GM12878 (cell line): ENCODE measurements around the gene ZMYM5. TPM values are rescaled to one million over a fixed set of nuclear protein-coding genes. Genes with fewer than 3 reads are reported as not detected.

Experiments used
- ATAC-seq: fragments of 200-7000 bp; cut with Tn5 transposase; 3 replicates; pipeline ENCODE4 v1.9.1; 2020; ENCODE audit warnings: mild to moderate bottlenecking, moderate library complexity
- BruUV-seq: library from RNA; stranded (reverse); fragments of 400-500 nt; replicated peaks from 2 replicates; lab custom pipeline; 2021; lab: Mats Ljungman, UMichigan
- CTCF ChIA-PET: fragments of 300-600 bp; sonication (Branson Sonifier 250); formaldehyde crosslinking; extraction: SDS; loops from one replicate; lab custom pipeline; 2021; ENCODE audit warnings: inconsistent platforms; lab: Yijun Ruan, JAX
- POLR2A ChIA-PET: fragments of 350-600 bp; formaldehyde crosslinking; extraction: SDS; loops from one replicate; lab custom pipeline; 2021; ENCODE audit warnings: inconsistent platforms; lab: Charles Lee
- RAD21 ChIA-PET: fragments of 300-600 bp; sonication (Branson Sonifier 250); formaldehyde crosslinking; loops from one replicate; lab custom pipeline; 2023; ENCODE audit warnings: antibody characterized with exemption; ENCODE audit not compliant: unreplicated experiment; lab: Charles Lee
- SMC1A ChIA-PET: fragments of 300-600 bp; sonication (Branson Sonifier 250); formaldehyde crosslinking; loops from one replicate; lab custom pipeline; 2023; ENCODE audit not compliant: unreplicated experiment, uncharacterized antibody; lab: Charles Lee
- DNase-seq: peaks from one replicate; pipeline ENCODE4 v3.0.0-alpha.2; 2011; ENCODE audit warnings: low read depth, low spot score
- FAIRE-seq: peaks from 3 replicates; lab custom pipeline; 2011; peaks lifted over from hg19 to GRCh38; lab: Jason Lieb, UNC
- H2AFZ ChIP-seq: 2 replicates; pipeline ENCODE4 v1.6.0; 2011; ENCODE audit warnings: low read depth, low read length, control low read depth; ENCODE audit not compliant: control insufficient read depth
- H3K27ac ChIP-seq: 2 replicates; pipeline ENCODE4 v1.5.1; 2011; ENCODE audit warnings: control low read depth; ENCODE audit not compliant: control insufficient read depth, insufficient read depth
- H3K27me3 ChIP-seq, 2 experiments: replicated peaks in 1 of 2; 2 replicates each; pipeline versions ENCODE4 v1.6.0 to v1.6.1; 2011; ENCODE audit warnings: low read length in 1 of 2; ENCODE audit not compliant: control insufficient read depth in 2 of 2, insufficient read depth in 2 of 2
- H3K36me3 ChIP-seq, 2 experiments: 2 replicates each; pipeline ENCODE4 v1.5.1; 2011; ENCODE audit warnings: low read length in 1 of 2; ENCODE audit not compliant: control insufficient read depth in 2 of 2, insufficient read depth in 2 of 2
- H3K4me1 ChIP-seq: 2 replicates; pipeline ENCODE4 v1.6.1; 2011; ENCODE audit warnings: mild to moderate bottlenecking, low read length, moderate library complexity, mixed read lengths; ENCODE audit not compliant: control insufficient read depth, insufficient read depth
- H3K4me2 ChIP-seq: 2 replicates; pipeline ENCODE4 v1.6.0; 2011; ENCODE audit warnings: control low read depth; ENCODE audit not compliant: control insufficient read depth, insufficient read depth
- H3K4me3 ChIP-seq: fragments of 200-600 bp; sonication (generic); 2 replicates; pipeline ENCODE4 v1.5.1; 2016
- H3K79me2 ChIP-seq: 2 replicates; pipeline ENCODE4 v1.6.0; 2011; ENCODE audit warnings: low read length; ENCODE audit not compliant: control insufficient read depth, insufficient read depth
- H3K9ac ChIP-seq: 2 replicates; pipeline ENCODE4 v1.8.0; 2011; ENCODE audit warnings: low read length, control low read depth, mixed read lengths; ENCODE audit not compliant: control insufficient read depth, insufficient read depth
- H3K9me3 ChIP-seq: replicated peaks from 3 replicates; pipeline ENCODE4 v1.5.1; 2011; ENCODE audit warnings: mild to moderate bottlenecking, low read length; ENCODE audit not compliant: control insufficient read depth, insufficient read depth
- H4K20me1 ChIP-seq: 2 replicates; pipeline ENCODE4 v1.6.0; 2011; ENCODE audit not compliant: control insufficient read depth, insufficient read depth
- ATF7 ChIP-seq: fragments of 450-650 bp; IDR thresholded peaks from 2 replicates; pipeline ENCODE4 v1.6.1; 2016; ENCODE audit warnings: low read depth, mild to moderate bottlenecking
- BACH1 ChIP-seq: fragments of 450-650 bp; IDR thresholded peaks from 2 replicates; pipeline ENCODE4 v1.6.1; 2017; ENCODE audit warnings: mild to moderate bottlenecking, borderline replicate concordance
- CHD4 ChIP-seq: fragments of 200-600 bp; sonication (generic); IDR thresholded peaks from 2 replicates; pipeline ENCODE4 v1.6.1; 2016; ENCODE audit warnings: mild to moderate bottlenecking
- EED ChIP-seq: sonication (generic); IDR thresholded peaks from 2 replicates; pipeline ENCODE4 v1.6.1; 2016; ENCODE audit warnings: antibody characterized with exemption, low read depth
- EP300 ChIP-seq, 2 experiments: fragments of 150-350 bp in 1 of 2; IDR thresholded peaks; 2 replicates each; pipeline ENCODE4 v1.6.1; 2011 to 2012; ENCODE audit warnings: low read depth in 2 of 2, low read length in 2 of 2, borderline replicate concordance in 1 of 2, improper control_type of control experiment in 1 of 2, inconsistent platforms in 1 of 2; ENCODE audit not compliant: control insufficient read depth in 1 of 2
- ETV6 ChIP-seq, 2 experiments: fragments of 450-650 bp in 1 of 2; IDR thresholded peaks in 1 of 2; conservative IDR thresholded peaks in 1 of 2; 2 replicates each; pipeline ENCODE4 v1.6.1; 2014; ENCODE audit warnings: antibody characterized with exemption in 1 of 2, borderline replicate concordance in 1 of 2, low read depth in 1 of 2, mild to moderate bottlenecking in 1 of 2, moderate library complexity in 1 of 2
- HDAC2 ChIP-seq: fragments of 200-600 bp; sonication (generic); IDR thresholded peaks from 2 replicates; pipeline ENCODE4 v1.6.1; 2017
- MEF2A ChIP-seq: IDR thresholded peaks from 2 replicates; pipeline ENCODE4 v1.6.1; 2011; ENCODE audit warnings: low read depth, mild to moderate bottlenecking, low read length, moderate library complexity; ENCODE audit not compliant: insufficient read depth
- POLR2AphosphoS5 ChIP-seq: IDR thresholded peaks from 2 replicates; pipeline ENCODE4 v1.6.1; 2011; ENCODE audit warnings: mild to moderate bottlenecking, low read length, inconsistent platforms
- RELB ChIP-seq: fragments of 450-650 bp; IDR thresholded peaks from 2 replicates; pipeline ENCODE4 v1.6.1; 2017; ENCODE audit warnings: low read depth, mild to moderate bottlenecking, moderate library complexity
- RFX5 ChIP-seq: IDR thresholded peaks from 2 replicates; pipeline ENCODE4 v1.6.1; 2011; ENCODE audit warnings: low read depth, low read length, improper control_type of control experiment
- SIX5 ChIP-seq: IDR thresholded peaks from 2 replicates; pipeline ENCODE4 v1.6.1; 2011; ENCODE audit warnings: mild to moderate bottlenecking, low read depth, low read length, moderate library complexity; ENCODE audit not compliant: severe bottlenecking
- SPI1 ChIP-seq: IDR thresholded peaks from 2 replicates; pipeline ENCODE4 v1.6.1; 2011; ENCODE audit warnings: low read depth, mild to moderate bottlenecking, low read length, moderate library complexity, borderline replicate concordance; ENCODE audit not compliant: insufficient read depth
- ZNF274 ChIP-seq: IDR thresholded peaks from one replicate; pipeline ENCODE4 v1.8.0; 2011; ENCODE audit not compliant: insufficient read length, insufficient read depth
- WGBS: methylation state at CpG from one replicate; pipeline ENCODE4 v1.1.6; 2016; ENCODE audit warnings: low lambda C conversion rate; ENCODE audit not compliant: insufficient replicate concordance, insufficient coverage; ENCODE audit errors: missing lambda C conversion rate; 5-methylcytosine and 5-hydroxymethylcytosine counted together
- in situ Hi-C: fragments of 300-500 bp; cut with MboI; formaldehyde crosslinking; loops from 9 replicates; pipeline ENCODE4 v1.14.3; 2018; ENCODE audit warnings: mixed read lengths
- intact Hi-C: fragments of 100-400 bp; cut with micrococcal nuclease; formaldehyde crosslinking; loops from one replicate; pipeline ENCODE4 v1.14.2; 2022; ENCODE audit not compliant: unreplicated experiment
- polyA plus RNA-seq, 11 experiments: library from polyadenylated mRNA; depleted of rRNA in 4 of 11; unstranded in 6 of 11; stranded (reverse) in 5 of 11; fragments of >200 nt; fragmentation: Nextera tagmentation in 4 of 11; fragmentation: Illumina TruSeq in 1 of 11; extraction: Ambion mirVana in 4 of 11; extraction: Trizol in 1 of 11; gene quantifications; 1 replicate in 1 of 11; 2 replicates in 10 of 11; pipeline versions ENCODE4 v1.2.1 to v1.2.3, GENCODE V29; 2011 to 2016; ENCODE audit warnings: inconsistent platforms in 2 of 11, missing spikeins in 2 of 11, low read depth in 1 of 11
- total RNA-seq, 4 experiments: library from RNA; depleted of rRNA in 3 of 4; stranded (reverse); fragments of >200 nt in 3 of 4; fragmentation: Illumina TruSeq in 1 of 4; extraction: Trizol in 1 of 4; gene quantifications; 2 replicates each; pipeline versions ENCODE4 v1.2.1 to v1.2.3, GENCODE V29; 2013 to 2021
- TF ChIP-seq, protein P1 (sequence below): fragments of 450-650 bp; IDR thresholded peaks from 2 replicates; pipeline ENCODE4 v1.6.1; 2017; ENCODE audit warnings: mild to moderate bottlenecking, moderate library complexity

ZMYM5 gene
- total and polyA plus RNA-seq, 10 of the 15 experiments (the other 5 are each of a cell fraction or from before 2014, with no cell fraction given) = 7.1 to 13.7 (median 10.6) TPM

DNA sequence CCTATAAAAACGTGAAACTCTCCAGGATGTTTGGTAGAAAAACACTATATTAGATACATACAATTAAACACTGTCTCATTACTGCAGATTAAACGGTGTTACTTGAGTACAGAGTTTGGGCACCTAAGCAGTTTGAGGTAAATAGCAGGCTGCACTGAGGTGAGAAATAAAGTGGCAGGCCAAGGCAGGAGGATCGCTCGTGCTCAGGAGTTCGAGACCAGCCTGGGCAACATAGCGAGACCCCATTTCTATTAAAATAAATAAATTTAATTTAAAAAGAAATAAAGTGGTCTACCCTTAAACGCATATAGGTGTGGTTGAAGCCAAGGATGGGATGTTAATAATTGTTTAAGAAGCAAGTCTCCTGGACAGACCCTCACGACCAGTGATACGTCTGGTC lies 81.9 kb downstream of the ZMYM5 start:
- SMC1A ChIA-PET = interaction anchor here (0.9 to 1.2 kb wide), 3 partner anchors 10 to 146 kb away, joined by 3 read pairs; no protein-coding TSS in a partner anchor
- no peak for TF ChIP-seq HDAC2
- no peak for TF ChIP-seq EP300 (IDR thresholded peaks at IDR 0.05; ENCODE audit: borderline replicate concordance in 1 of 2, control insufficient read depth in 1 of 2, low read depth in 2 of 2, low read length in 2 of 2)
- TF ChIP-seq RELB = no peak
- no peak for TF ChIP-seq ZNF274
- TF ChIP-seq CHD4 = no peak
- TF ChIP-seq EED = no peak
- no peak for TF ChIP-seq SIX5
- TF ChIP-seq SPI1 = no peak
- no peak for TF ChIP-seq BACH1
- TF ChIP-seq ATF7 = no peak
- no peak for TF ChIP-seq POLR2AphosphoS5
- TF ChIP-seq MEF2A = no peak
- no peak for TF ChIP-seq ETV6 (conservative IDR thresholded peaks at IDR 0.05 in 1 of 2, IDR thresholded peaks at IDR 0.05 in 1 of 2; ENCODE audit: borderline replicate concordance in 1 of 2, low read depth in 1 of 2)
- no peak for TF ChIP-seq RFX5
- TF ChIP-seq, protein P1, sequence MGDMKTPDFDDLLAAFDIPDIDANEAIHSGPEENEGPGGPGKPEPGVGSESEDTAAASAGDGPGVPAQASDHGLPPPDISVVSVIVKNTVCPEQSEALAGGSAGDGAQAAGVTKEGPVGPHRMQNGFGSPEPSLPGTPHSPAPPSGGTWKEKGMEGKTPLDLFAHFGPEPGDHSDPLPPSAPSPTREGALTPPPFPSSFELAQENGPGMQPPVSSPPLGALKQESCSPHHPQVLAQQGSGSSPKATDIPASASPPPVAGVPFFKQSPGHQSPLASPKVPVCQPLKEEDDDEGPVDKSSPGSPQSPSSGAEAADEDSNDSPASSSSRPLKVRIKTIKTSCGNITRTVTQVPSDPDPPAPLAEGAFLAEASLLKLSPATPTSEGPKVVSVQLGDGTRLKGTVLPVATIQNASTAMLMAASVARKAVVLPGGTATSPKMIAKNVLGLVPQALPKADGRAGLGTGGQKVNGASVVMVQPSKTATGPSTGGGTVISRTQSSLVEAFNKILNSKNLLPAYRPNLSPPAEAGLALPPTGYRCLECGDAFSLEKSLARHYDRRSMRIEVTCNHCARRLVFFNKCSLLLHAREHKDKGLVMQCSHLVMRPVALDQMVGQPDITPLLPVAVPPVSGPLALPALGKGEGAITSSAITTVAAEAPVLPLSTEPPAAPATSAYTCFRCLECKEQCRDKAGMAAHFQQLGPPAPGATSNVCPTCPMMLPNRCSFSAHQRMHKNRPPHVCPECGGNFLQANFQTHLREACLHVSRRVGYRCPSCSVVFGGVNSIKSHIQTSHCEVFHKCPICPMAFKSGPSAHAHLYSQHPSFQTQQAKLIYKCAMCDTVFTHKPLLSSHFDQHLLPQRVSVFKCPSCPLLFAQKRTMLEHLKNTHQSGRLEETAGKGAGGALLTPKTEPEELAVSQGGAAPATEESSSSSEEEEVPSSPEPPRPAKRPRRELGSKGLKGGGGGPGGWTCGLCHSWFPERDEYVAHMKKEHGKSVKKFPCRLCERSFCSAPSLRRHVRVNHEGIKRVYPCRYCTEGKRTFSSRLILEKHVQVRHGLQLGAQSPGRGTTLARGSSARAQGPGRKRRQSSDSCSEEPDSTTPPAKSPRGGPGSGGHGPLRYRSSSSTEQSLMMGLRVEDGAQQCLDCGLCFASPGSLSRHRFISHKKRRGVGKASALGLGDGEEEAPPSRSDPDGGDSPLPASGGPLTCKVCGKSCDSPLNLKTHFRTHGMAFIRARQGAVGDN = no peak
- TF ChIP-seq, all 136 proteins: peak for 0
- intact Hi-C loops (loop anchor here (5.0 kb wide), 1 partner anchor 176 kb away; the partner anchor contains the start of gene ZMYM2), in situ Hi-C loops (no loop called here)
- ChIA-PET POLR2A (interaction anchor here (0.8 kb wide), 1 partner anchor 148 kb away, joined by 6 read pairs; the partner anchor contains the start of gene MPHOSPH8), RAD21 (interaction anchor here (1.0 kb wide), 1 partner anchor 36 kb away, joined by 3 read pairs; no protein-coding TSS in a partner anchor), CTCF (interaction anchor here (0.7 kb wide), 1 partner anchor 174 kb away, joined by 3 read pairs; no protein-coding TSS in a partner anchor)
- Histone ChIP-seq H3K36me3 (no peaks in the 10 kb centered on the region; a peak in 1 of 4 replicates), H3K27me3 (no peaks in the 10 kb centered on the region), H4K20me1 (no peaks in the 10 kb centered on the region), H3K4me1 (no peaks in the 10 kb centered on the region), H3K9me3 (no peaks in the 10 kb centered on the region; the same call in 2 of the 3 replicates), H3K4me3 (peak overlapping the region; percentile 97), H3K27ac (peak overlapping the region; percentile 92), H3K4me2 (peak overlapping the region; percentile 62), H3K79me2 (peaks cover 29% of the 10 kb centered on the region), H3K9ac (peak overlapping the region; percentile 96), H2AFZ (no peak overlapping the region)
- ATAC-seq (no peak), DNase-seq (no peak), FAIRE-seq (peak; percentile 35)
- no TSS peak for BruUV-seq
- WGBS = 3% methylated on average over 9 of the region's 9 CpGs
